TTC549 (cell line): ENCODE results near the gene TIMM9.
"Not testable (repeated sequence)": the region's sequence is repeated elsewhere in the genome, so short reads cannot be mapped to it uniquely, and the experiment has no call there.

Experiments
- FAIRE-seq: peaks from 2 replicates; lab custom pipeline; 2012; peaks lifted over from hg19 to GRCh38; lab: Jason Lieb, UNC

Gene TIMM9

GRCh38 chr14:58427281-58428117 is at the start of gene TIMM9, which contains the start of gene KIAA0586:
TIMM9 (minus strand) TSS chr14:58427531; CDS start chr14:58411945, 15,586 bp downstream.
KIAA0586 (plus strand) TSS chr14:58427719; CDS start chr14:58428265, 546 bp downstream.
- FAIRE-seq, result peak; percentile 83

DNA sequence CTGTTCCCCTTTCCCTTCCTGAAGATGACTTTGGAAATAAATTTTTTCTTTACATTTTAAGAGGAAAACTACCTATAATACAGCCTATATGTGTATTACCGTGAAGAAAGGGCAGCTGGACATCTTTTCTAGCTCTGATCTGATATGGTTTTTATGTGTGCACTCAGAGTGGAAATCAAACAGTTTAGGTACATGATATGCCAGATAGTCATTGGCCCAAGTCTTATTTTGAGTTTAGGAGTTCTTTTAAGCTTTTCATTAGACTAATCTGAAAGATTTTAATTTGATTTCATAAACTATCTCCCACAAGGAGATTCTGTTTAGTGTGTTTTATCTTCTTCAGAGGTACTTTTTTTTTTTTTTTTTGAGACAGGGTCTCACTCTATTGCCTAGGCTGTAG is 49.0 kb upstream of the TIMM9 start:
- no peak for FAIRE-seq

DNA sequence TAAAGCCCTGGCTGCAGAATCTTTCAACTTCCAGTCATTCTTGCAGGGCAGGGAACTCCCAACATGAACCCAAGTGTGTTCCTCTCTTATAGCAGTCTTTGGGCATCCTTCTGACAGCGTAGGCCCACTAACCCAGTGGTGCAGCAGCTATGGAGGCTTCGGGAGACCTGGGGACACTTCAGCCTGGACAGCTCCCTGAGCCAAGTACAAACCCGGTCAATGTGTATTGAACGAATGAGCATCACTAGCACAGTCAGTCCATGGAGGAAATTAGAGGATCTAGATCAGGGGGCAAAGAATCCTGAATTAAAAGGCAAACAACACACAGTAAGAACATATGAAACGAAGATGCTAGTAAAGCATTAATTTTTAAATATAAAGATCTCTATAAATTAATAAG is 42.0 kb upstream of the TIMM9 start:
- FAIRE-seq, result no peak

DNA sequence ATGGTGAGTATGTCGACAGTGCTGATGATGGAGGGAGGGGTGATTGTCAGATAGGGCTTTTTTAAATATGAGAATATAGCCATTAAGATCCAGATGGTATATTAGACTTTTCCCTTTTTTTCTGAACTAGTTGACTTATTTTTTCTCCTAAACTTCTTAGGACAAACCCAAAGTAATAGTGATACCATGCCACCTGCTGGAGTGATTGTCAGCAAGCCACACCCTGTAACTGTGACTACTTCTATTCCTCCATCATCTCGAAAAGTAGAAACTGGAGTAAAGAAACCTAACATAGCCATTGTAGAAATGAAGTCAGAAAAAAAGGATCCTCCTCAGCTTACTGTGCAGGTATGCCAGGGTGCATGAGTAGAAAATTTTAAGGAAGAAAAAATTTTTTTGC is 40.2 kb upstream of the TIMM9 start:
- no peak for FAIRE-seq

- no peak for FAIRE-seq
Observed at GRCh38 chr14:58466459-58466858, 39.1 kb upstream of the TIMM9 start.

DNA sequence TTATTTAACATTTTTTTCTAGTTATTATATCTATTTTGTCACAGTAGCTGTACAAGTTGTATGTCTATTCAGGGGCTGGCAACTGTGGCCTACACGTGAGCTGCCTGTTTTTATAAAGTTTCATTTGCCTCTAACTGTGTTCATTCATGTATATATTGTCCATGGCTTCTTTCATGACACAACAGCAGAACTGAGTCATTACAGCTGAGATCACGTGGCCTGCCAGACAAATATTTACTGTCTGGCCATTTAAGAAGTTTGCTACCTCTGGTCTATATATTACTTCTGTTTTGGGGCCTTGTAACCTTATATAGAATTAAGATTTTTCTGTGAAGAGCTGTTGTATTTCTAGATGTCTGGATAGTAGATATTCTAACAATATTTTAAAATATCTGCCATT is 38.1 kb upstream of the TIMM9 start:
- FAIRE-seq, result no peak

GRCh38 chr14:58464652-58465051 is 37.3 kb upstream of the TIMM9 start:
- no peak for FAIRE-seq

DNA sequence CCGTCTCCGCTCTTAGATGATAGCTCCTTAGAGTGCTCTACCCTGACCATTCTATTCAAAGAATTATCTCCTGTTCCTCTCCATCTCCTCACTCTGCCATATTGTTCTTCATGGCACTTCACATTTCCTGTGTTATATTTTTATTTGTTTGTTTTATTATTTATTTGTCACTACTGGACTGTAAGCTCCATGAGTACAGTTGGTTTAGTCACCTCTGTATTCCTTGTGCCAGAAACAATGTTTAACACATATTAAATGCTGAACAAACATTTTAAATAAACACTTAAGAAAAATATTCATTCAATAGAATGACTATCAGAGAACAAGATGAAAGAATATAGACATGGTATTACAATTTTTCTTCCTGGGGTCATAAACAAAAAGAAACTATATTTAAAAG is 35.8 kb upstream of the TIMM9 start:
- no peak for FAIRE-seq

- no peak for FAIRE-seq
Observed at GRCh38 chr14:58460772-58461171, 33.4 kb upstream of the TIMM9 start.

DNA sequence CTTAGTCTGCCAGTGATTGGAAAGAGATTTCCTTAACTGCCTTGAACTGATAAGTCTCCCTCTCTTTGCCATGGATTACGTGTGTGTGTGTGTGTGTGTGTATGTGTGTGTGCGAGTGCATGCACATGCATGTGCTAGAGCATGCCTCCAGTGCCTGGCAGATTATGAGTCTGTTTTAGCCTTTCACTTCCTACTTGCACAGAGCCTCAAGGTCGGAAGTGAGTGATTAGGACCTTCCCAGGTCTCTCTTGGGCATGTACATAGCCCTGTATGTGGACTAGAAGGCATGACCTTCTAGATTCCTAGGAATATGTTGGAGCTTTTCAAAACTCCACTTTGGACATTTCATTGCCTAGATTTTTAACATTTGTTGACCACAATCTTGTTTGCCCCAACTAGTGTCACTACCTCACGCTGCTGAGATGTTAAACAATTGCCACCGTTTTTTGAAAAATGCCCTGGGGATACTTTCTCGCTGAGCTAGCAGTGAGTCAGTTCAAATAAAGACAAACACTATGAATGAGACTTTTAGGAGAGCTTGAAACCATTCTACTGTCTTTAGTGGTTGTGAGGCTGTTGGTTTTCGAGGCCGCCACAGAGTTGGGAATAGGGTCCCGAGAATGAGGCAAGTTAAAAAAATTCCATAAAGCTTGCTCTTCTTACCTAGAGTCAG is 28.4 kb upstream of the TIMM9 start:
- no peak for FAIRE-seq

GRCh38 chr14:58444627-58445026 is 17.3 kb upstream of the TIMM9 start:
- no peak for FAIRE-seq

DNA sequence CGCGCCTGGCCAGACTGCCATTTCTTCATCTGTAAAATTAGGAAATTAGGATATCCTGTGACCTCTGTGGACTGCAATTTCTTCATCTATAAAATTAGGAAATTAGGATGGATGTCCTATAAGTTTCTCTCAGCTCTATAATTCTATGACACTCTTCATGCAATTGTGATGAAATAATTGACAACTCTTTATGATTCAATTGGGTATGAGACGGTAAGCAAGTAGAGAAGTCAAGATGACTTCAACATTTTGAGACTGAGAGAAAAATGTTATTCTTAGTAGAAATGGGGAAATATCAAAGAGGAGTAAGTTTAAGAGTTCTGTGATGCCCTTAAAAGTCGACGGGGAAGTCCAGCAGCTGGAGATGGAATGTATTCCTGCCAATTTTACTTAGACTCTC is 12.1 kb upstream of the TIMM9 start:
- FAIRE-seq, result no peak

- no peak for FAIRE-seq
Observed at GRCh38 chr14:58430156-58430555, 2.8 kb upstream of the TIMM9 start.

DNA sequence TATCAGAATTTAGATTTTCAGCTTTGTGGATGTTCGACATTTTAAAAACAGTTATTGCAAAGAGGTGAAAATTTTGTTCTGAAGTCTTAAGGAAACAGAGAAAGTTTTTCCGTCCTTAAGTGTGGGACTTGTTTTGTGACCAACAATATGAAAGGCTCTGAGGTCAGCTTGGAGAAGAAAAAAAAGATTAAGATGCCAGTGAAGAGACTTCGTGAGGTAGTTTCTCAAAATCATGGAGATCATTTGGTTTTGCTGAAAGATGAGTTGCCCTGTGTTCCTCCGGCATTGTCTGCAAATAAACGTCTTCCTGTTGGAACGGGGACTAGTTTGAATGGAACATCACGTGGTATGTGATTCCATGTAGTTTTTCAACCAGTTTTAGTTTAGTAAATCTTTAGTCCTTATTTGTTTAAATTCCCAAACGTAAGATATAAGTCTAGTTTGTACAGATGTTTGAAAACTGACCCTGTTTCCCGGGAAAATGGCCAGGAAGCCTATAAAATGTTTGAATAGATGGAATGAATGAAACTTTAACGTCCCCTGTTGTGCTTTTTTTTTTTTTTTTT is 870 bp upstream of the TIMM9 start:
- FAIRE-seq, result no peak

GRCh38 chr14:58426670-58427280 is 556 bp downstream of the TIMM9 start:
- no peak for FAIRE-seq

DNA sequence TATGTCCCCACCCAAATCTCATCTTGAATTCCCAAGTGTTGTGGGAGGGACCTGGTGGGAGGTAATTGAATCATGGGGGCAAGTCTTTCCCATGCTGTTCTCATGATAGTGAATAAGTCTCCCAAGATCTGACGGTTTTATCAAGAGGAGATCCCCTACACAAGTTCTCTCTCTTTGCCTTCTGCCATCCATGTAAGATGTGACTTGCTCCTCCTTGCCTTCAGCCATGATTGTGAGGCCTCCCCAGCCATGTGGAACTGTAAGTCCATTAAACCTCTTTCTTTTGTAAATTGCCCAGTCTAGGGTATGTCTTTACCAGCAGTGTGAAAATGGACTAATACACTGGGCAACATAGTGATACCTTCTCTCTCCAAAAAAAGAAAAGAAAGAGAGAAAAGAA is 10.4 kb downstream of the TIMM9 start:
- not testable (repeated sequence) for FAIRE-seq

DNA sequence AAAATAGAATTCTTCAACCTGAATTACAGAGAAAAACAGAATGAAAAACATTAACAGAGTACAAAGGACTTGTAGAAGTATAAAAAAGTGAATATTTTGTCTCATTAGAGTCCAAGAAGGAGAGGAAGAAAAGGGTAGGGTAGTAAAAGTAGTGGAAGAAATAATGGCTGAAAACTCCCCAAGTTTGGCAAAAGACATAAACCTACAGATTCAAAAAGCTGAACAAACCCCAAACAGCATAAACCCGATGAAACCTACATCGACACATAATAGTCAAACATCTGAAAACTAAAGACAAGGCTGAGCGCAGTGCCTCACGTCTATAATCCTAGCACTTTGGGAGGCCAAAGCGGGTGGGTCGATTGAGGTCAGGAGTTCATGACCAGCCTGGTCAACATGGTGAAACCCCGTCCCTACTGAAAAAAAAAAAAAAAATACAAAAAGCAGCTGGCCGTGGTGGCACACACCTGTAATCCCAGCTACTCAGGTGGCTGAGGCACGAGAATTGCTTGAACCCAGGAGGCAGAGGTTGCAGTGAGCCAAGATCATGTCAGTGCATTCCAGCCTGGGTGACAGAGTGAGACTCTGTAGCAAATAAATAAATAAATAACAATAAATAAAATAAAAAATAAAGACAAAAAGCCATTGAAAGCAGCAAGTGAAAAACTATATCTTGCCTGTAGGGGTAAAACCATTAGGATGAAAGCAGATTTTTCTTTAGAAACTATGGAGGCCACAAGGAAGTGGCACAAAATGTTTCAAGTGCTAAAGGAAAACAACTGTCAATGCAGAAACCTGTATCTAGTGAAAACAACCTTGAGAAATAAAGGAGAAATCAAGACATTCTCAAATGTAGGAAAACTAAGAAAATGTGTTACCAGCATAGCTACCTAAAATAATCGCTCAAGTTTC is 11.4 kb downstream of the TIMM9 start:
- no peak for FAIRE-seq

- no peak for FAIRE-seq
Observed at GRCh38 chr14:58414845-58415244, 12.5 kb downstream of the TIMM9 start.

GRCh38 chr14:58408681-58409215 is 18.6 kb downstream of the TIMM9 start:
- no peak for FAIRE-seq

- no peak for FAIRE-seq
Observed at GRCh38 chr14:58401587-58401986, 25.7 kb downstream of the TIMM9 start.

GRCh38 chr14:58398895-58399294 is 28.4 kb downstream of the TIMM9 start:
- FAIRE-seq, result no peak

DNA sequence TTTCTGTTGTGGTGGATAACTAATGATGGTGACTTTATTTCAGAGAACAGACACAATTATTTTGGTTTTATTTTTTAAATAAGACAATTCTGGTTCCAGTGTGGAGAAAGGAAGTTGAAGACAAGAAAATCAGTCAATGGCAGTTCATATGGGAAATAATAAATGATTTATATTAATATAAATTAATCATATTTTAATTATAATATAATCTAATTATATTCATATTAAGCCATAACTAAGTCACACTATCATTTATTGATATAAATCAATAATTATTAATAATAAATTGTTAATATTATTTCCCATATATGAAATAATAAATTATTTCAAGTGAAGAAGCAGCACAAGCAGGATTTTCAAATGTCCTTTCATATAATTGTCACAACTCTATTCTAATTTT is 28.8 kb downstream of the TIMM9 start:
- no peak for FAIRE-seq
